Astrocyte (in vitro differentiated cells and primary cell): ENCODE results near the gene CERS1. TPM values are rescaled to one million over a fixed set of nuclear protein-coding genes. Genes with fewer than 3 reads are reported as not detected.

Experiments
- DNase-seq: peaks from one replicate; pipeline ENCODE4 v3.0.0-alpha.2; 2010; ENCODE audit warnings: low read depth
- FAIRE-seq: peaks from 2 replicates; lab custom pipeline; 2011; peaks lifted over from hg19 to GRCh38; lab: Jason Lieb, UNC
- H2AFZ ChIP-seq: 2 replicates; pipeline ENCODE4 v1.6.0; 2012; ENCODE audit warnings: low read depth, low read length, inconsistent platforms
- H3K27ac ChIP-seq: 2 replicates; pipeline ENCODE4 v1.5.1; 2011; ENCODE audit warnings: low read depth, low read length, inconsistent platforms
- H3K27me3 ChIP-seq: 2 replicates; pipeline ENCODE4 v1.6.0; 2011; ENCODE audit warnings: low read length, inconsistent platforms; ENCODE audit not compliant: insufficient read depth
- H3K36me3 ChIP-seq: 2 replicates; pipeline ENCODE4 v1.5.1; 2011; ENCODE audit warnings: low read length, inconsistent platforms; ENCODE audit not compliant: insufficient read depth
- H3K4me1 ChIP-seq: 2 replicates; pipeline ENCODE4 v1.5.1; 2011; ENCODE audit warnings: low read length, inconsistent platforms; ENCODE audit not compliant: insufficient read depth
- H3K4me2 ChIP-seq: 2 replicates; pipeline ENCODE4 v1.6.0; 2012; ENCODE audit warnings: low read length, inconsistent platforms
- H3K4me3 ChIP-seq: 2 replicates; pipeline ENCODE4 v1.5.1; 2011; ENCODE audit warnings: low read depth, mild to moderate bottlenecking, low read length, inconsistent platforms; ENCODE audit not compliant: insufficient read depth
- H3K79me2 ChIP-seq: 2 replicates; pipeline ENCODE4 v1.6.0; 2012; ENCODE audit warnings: mild to moderate bottlenecking, low read length, inconsistent platforms; ENCODE audit not compliant: insufficient read depth
- H3K9ac ChIP-seq: 2 replicates; pipeline ENCODE4 v1.6.0; 2012; ENCODE audit warnings: mild to moderate bottlenecking, low read length, inconsistent platforms
- H3K9me3 ChIP-seq: 2 replicates; pipeline ENCODE4 v1.5.1; 2012; ENCODE audit warnings: low read depth, mild to moderate bottlenecking, low read length, inconsistent platforms; ENCODE audit not compliant: insufficient read depth
- H4K20me1 ChIP-seq: 2 replicates; pipeline ENCODE4 v1.6.0; 2012; ENCODE audit warnings: low read length, inconsistent platforms; ENCODE audit not compliant: insufficient read depth
- H3K27ac Mint-ChIP-seq: one replicate; pipeline ENCODE4 v1.8.0; 2021; ENCODE audit warnings: mild to moderate bottlenecking, mixed read lengths; ENCODE audit not compliant: unreplicated experiment
- H3K27me3 Mint-ChIP-seq: one replicate; pipeline ENCODE4 v1.8.0; 2021; ENCODE audit warnings: low read depth, mixed read lengths; ENCODE audit not compliant: unreplicated experiment
- H3K36me3 Mint-ChIP-seq: one replicate; pipeline ENCODE4 v1.8.0; 2021; ENCODE audit warnings: low read depth, mixed read lengths; ENCODE audit not compliant: unreplicated experiment
- H3K4me1 Mint-ChIP-seq: one replicate; pipeline ENCODE4 v1.8.0; 2021; ENCODE audit warnings: low read depth, mixed read lengths; ENCODE audit not compliant: unreplicated experiment
- H3K4me3 Mint-ChIP-seq: one replicate; pipeline ENCODE4 v1.8.0; 2021; ENCODE audit warnings: mild to moderate bottlenecking, moderate library complexity, mixed read lengths; ENCODE audit not compliant: unreplicated experiment
- H3K9me3 Mint-ChIP-seq: one replicate; pipeline ENCODE4 v1.8.0; 2021; ENCODE audit warnings: mild to moderate bottlenecking, mixed read lengths; ENCODE audit not compliant: unreplicated experiment
- EZH2 ChIP-seq: IDR thresholded peaks from 2 replicates; pipeline ENCODE4 v1.6.1; 2012; ENCODE audit warnings: mild to moderate bottlenecking, low read length, inconsistent platforms; ENCODE audit not compliant: insufficient read depth
- total RNA-seq: library from RNA; stranded (reverse); gene quantifications from 2 replicates; pipeline ENCODE4 v1.2.1, GENCODE V29; 2021
- TF ChIP-seq, protein P1 (sequence below): IDR thresholded peaks from 2 replicates; pipeline ENCODE4 v1.5.1; 2011; ENCODE audit warnings: low read depth, mild to moderate bottlenecking, inconsistent platforms, low read length, moderate library complexity; ENCODE audit not compliant: insufficient read depth

CERS1 gene
- total RNA-seq, 1 donor from 2014 or later, result 6.8 TPM

DNA sequence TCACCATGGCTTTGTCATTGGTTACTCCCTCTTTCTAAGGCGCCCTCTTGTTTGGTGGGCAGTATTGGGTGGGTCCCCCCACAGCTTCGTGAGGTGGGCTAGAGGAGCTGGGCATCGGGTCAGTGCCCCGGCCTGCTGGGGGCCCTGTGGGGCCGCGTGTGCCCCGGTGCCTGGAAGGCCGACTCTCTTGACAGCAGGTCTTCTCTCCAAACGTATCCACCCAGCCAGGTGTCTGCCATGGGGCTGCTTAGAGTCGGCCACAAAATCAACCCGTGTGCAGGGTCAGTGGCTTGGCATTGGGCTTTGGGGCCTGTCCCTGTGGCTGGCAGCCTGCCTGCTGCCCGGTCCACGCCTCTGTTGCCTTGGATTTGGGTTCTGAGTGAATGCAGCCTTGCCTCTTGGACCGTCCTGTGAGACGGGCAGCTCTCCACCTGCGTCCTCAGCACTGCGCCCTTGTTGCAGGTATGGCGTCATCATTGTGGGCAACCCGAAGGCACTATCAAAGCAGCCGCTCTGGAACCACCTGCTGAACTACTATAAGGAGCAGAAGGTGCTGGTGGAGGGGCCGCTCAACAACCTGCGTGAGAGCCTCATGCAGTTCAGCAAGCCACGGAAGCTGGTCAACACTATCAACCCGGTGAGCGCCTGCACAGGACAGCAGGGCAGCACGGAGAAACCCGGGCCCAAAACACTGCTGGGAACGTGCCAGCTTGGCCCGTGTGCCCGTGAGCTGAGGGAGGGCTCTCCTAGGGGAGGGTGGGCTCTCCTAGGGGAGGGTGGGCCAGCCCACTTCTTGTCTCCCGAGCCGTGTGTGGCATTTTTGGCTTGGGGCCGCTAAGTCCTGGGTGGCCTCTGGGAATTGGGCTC lies 32.7 kb downstream of the CERS1 start:
- no peaks in the 10 kb centered on the region for H3K27me3 ChIP-seq
- H3K9ac ChIP-seq, result no peak overlapping the region
- no peak for TF ChIP-seq EZH2
- TF ChIP-seq, protein P1, sequence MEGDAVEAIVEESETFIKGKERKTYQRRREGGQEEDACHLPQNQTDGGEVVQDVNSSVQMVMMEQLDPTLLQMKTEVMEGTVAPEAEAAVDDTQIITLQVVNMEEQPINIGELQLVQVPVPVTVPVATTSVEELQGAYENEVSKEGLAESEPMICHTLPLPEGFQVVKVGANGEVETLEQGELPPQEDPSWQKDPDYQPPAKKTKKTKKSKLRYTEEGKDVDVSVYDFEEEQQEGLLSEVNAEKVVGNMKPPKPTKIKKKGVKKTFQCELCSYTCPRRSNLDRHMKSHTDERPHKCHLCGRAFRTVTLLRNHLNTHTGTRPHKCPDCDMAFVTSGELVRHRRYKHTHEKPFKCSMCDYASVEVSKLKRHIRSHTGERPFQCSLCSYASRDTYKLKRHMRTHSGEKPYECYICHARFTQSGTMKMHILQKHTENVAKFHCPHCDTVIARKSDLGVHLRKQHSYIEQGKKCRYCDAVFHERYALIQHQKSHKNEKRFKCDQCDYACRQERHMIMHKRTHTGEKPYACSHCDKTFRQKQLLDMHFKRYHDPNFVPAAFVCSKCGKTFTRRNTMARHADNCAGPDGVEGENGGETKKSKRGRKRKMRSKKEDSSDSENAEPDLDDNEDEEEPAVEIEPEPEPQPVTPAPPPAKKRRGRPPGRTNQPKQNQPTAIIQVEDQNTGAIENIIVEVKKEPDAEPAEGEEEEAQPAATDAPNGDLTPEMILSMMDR, result no peak
- H3K9me3 ChIP-seq, result no peaks in the 10 kb centered on the region
- no peak for FAIRE-seq
- H3K36me3 Mint-ChIP-seq, result peaks cover 15% of the 10 kb centered on the region
- H3K4me3 ChIP-seq, result no peak overlapping the region
- H3K9me3 Mint-ChIP-seq, result no peaks in the 10 kb centered on the region
- H2AFZ ChIP-seq, result no peak overlapping the region
- peaks cover 18% of the 10 kb centered on the region for H3K36me3 ChIP-seq
- H3K4me1 Mint-ChIP-seq, result no peaks in the 10 kb centered on the region
- H3K27ac Mint-ChIP-seq, result no peak overlapping the region
- H4K20me1 ChIP-seq, result peaks cover 66% of the 10 kb centered on the region
- H3K27me3 Mint-ChIP-seq, result no peaks in the 10 kb centered on the region
- H3K79me2 ChIP-seq, result peaks cover 4% of the 10 kb centered on the region
- no peak overlapping the region for H3K4me3 Mint-ChIP-seq
- no peaks in the 10 kb centered on the region for H3K4me1 ChIP-seq
- H3K4me2 ChIP-seq, result no peak overlapping the region
- H3K27ac ChIP-seq, result no peak overlapping the region
- no peak for DNase-seq

DNA sequence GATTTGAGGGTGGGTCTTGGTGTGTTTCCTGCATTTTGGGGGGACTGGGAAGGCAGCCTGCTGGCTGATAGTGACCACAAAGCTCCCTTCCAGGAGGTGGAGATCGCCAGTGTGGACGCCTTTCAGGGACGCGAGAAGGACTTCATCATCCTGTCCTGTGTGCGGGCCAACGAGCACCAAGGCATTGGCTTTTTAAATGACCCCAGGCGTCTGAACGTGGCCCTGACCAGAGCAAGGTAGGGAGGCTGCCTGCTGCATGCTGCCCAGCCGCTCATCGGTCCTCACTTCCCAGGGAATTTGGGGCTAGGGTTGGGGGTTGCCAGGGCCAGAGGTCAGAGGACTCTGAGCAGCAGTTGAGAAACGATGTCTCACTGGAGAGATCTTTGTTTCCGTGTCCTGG lies 34.0 kb downstream of the CERS1 start:
- Histone ChIP-seq H3K36me3 (peaks cover 19% of the 10 kb centered on the region), H2AFZ (no peak overlapping the region), H3K27ac (no peak overlapping the region), H3K27me3 (no peaks in the 10 kb centered on the region), H3K79me2 (peaks cover 4% of the 10 kb centered on the region), H3K9me3 (no peaks in the 10 kb centered on the region), H3K4me3 (no peak overlapping the region), H3K9ac (no peak overlapping the region), H4K20me1 (peaks cover 66% of the 10 kb centered on the region), H3K4me1 (no peaks in the 10 kb centered on the region), H3K4me2 (no peak overlapping the region)
- no peak overlapping the region for H3K4me3 Mint-ChIP-seq
- H3K36me3 Mint-ChIP-seq, result peaks cover 17% of the 10 kb centered on the region
- DNase-seq (no peak), FAIRE-seq (no peak)
- H3K9me3 Mint-ChIP-seq, result no peaks in the 10 kb centered on the region
- TF ChIP-seq, protein P1, result no peak
- no peak for TF ChIP-seq EZH2
- no peak overlapping the region for H3K27ac Mint-ChIP-seq
- no peaks in the 10 kb centered on the region for H3K4me1 Mint-ChIP-seq
- no peaks in the 10 kb centered on the region for H3K27me3 Mint-ChIP-seq

DNA sequence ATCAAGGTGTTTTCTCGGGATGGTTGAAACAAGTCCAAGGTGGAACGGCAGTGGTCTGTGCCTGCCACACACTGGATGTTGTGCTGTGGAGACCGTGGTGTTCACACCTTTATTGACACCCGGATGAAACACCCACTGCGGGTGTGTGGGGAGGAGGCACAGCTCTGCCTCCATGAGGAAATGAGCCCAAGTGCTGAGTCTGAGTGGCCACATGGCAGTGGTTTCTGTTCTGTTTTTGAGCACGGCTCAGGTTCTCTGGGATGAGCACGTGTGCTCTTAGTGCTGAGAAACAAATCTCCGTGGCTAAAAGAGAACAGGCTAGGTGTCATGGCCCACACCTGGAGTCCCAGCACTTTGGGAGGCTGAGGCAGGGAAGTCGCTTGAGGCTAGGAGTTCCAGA lies 34.7 kb downstream of the CERS1 start:
- H3K4me2 ChIP-seq, result no peak overlapping the region
- H2AFZ ChIP-seq, result no peak overlapping the region
- H3K27ac Mint-ChIP-seq, result no peak overlapping the region
- peaks cover 23% of the 10 kb centered on the region for H3K36me3 ChIP-seq
- FAIRE-seq (no peak), DNase-seq (no peak)
- H3K27ac ChIP-seq, result no peak overlapping the region
- H3K27me3 ChIP-seq, result no peaks in the 10 kb centered on the region
- H3K79me2 ChIP-seq, result peaks cover 4% of the 10 kb centered on the region
- no peak overlapping the region for H3K9ac ChIP-seq
- H3K4me1 Mint-ChIP-seq, result no peaks in the 10 kb centered on the region
- no peaks in the 10 kb centered on the region for H3K4me1 ChIP-seq
- peaks cover 67% of the 10 kb centered on the region for H4K20me1 ChIP-seq
- H3K36me3 Mint-ChIP-seq, result peaks cover 18% of the 10 kb centered on the region
- H3K9me3 Mint-ChIP-seq, result no peaks in the 10 kb centered on the region
- H3K4me3 Mint-ChIP-seq, result no peak overlapping the region
- H3K27me3 Mint-ChIP-seq, result no peaks in the 10 kb centered on the region
- TF ChIP-seq, protein P1, result no peak
- no peak for TF ChIP-seq EZH2
- no peaks in the 10 kb centered on the region for H3K9me3 ChIP-seq
- no peak overlapping the region for H3K4me3 ChIP-seq
